CD4-positive, alpha-beta T cell treated with Interleukin-6 for 4 hours (primary cell): ENCODE measurements around the gene EPC2.

Experiments
- DNase-seq: peaks from one replicate; pipeline ENCODE4 v3.0.0-alpha.2; 2020; ENCODE audit warnings: mixed read lengths

Gene EPC2

GRCh38 chr2:148643998-148644882, at the start of gene EPC2:
TSS of gene EPC2 (plus strand) at chr2:148644751. CDS start at chr2:148645018, 267 bp downstream.
- DNase-seq = peak; percentile 88

GRCh38 chr2:148596018-148596417, 48.5 kb upstream of the EPC2 start:
- no peak for DNase-seq

GRCh38 chr2:148599109-148599991, 45.2 kb upstream of the EPC2 start:
- no peak for DNase-seq

- DNase-seq = no peak
Observed at GRCh38 chr2:148602885-148603561, 41.5 kb upstream of the EPC2 start.

- DNase-seq = no peak
Observed at GRCh38 chr2:148603562-148603920, 41.0 kb upstream of the EPC2 start.

- no peak for DNase-seq
Observed at GRCh38 chr2:148604927-148605326, 39.6 kb upstream of the EPC2 start.

GRCh38 chr2:148607566-148607965, 37.0 kb upstream of the EPC2 start:
- no peak for DNase-seq

- DNase-seq = no peak
Observed at GRCh38 chr2:148613231-148614013, 31.1 kb upstream of the EPC2 start.

GRCh38 chr2:148614014-148614321, 30.6 kb upstream of the EPC2 start:
- DNase-seq = no peak

GRCh38 chr2:148614322-148615049, 30.1 kb upstream of the EPC2 start:
- DNase-seq = no peak

- DNase-seq = no peak
Observed at GRCh38 chr2:148615381-148615841, 29.1 kb upstream of the EPC2 start.

- DNase-seq = no peak
Observed at GRCh38 chr2:148616662-148617061, 27.9 kb upstream of the EPC2 start.

GRCh38 chr2:148617219-148617618, 27.3 kb upstream of the EPC2 start:
- DNase-seq = no peak

GRCh38 chr2:148619560-148620195, 24.9 kb upstream of the EPC2 start:
- no peak for DNase-seq

- DNase-seq = no peak
Observed at GRCh38 chr2:148622366-148622765, 22.2 kb upstream of the EPC2 start.

GRCh38 chr2:148623086-148623485, 21.5 kb upstream of the EPC2 start:
- DNase-seq = no peak

- DNase-seq = no peak
Observed at GRCh38 chr2:148627224-148627623, 17.3 kb upstream of the EPC2 start.

GRCh38 chr2:148634749-148635148, 9.8 kb upstream of the EPC2 start:
- no peak for DNase-seq

GRCh38 chr2:148638543-148638942, 6.0 kb upstream of the EPC2 start:
- no peak for DNase-seq

- no peak for DNase-seq
Observed at GRCh38 chr2:148640767-148641166, 3.8 kb upstream of the EPC2 start.

- no peak for DNase-seq
Observed at GRCh38 chr2:148642112-148642744, 2.3 kb upstream of the EPC2 start.
